Activated CD4-positive, alpha-beta memory T cell treated with anti-CD3 and anti-CD28 coated beads for 36 hours (primary cell): ENCODE measurements around the gene GTF2H4. TPM values are rescaled to one million over a fixed set of nuclear protein-coding genes. Genes with fewer than 3 reads are reported as not detected.

ENCODE experiments used
- CTCF ChIA-PET: fragments of 350-600 bp; sonication (Branson Sonifier 250); formaldehyde crosslinking; loops from one replicate; lab custom pipeline; 2021; ENCODE audit warnings: antibody characterized with exemption, inconsistent platforms; lab: Charles Lee
- POLR2A ChIA-PET: fragments of 350-600 bp; sonication (Branson Sonifier 250); formaldehyde crosslinking; loops from one replicate; lab custom pipeline; 2021; ENCODE audit warnings: antibody characterized with exemption; lab: Charles Lee
- DNase-seq: peaks from one replicate; pipeline ENCODE4 v3.0.0-alpha.2; 2020
- H3K27ac Mint-ChIP-seq: one replicate; pipeline ENCODE4 v1.8.0; 2021; ENCODE audit warnings: mixed read lengths
- H3K27me3 Mint-ChIP-seq: one replicate; pipeline ENCODE4 v1.8.0; 2021; ENCODE audit warnings: mixed read lengths
- H3K36me3 Mint-ChIP-seq: one replicate; pipeline ENCODE4 v1.8.0; 2021; ENCODE audit warnings: mixed read lengths
- H3K4me1 Mint-ChIP-seq: one replicate; pipeline ENCODE4 v1.8.0; 2021; ENCODE audit warnings: low read depth, mixed read lengths
- H3K4me3 Mint-ChIP-seq: one replicate; pipeline ENCODE4 v1.8.0; 2021; ENCODE audit warnings: mild to moderate bottlenecking, mixed read lengths
- H3K9me3 Mint-ChIP-seq: one replicate; pipeline ENCODE4 v1.8.0; 2021; ENCODE audit warnings: mixed read lengths
- intact Hi-C: fragments of 100-400 bp; cut with micrococcal nuclease; formaldehyde crosslinking; loops from one replicate; pipeline ENCODE4 v1.15.1; 2023
- total RNA-seq, 2 experiments: library from RNA; stranded (reverse); gene quantifications; one replicate each; pipeline ENCODE4 v1.2.3, GENCODE V29; 2021

Gene GTF2H4
- total RNA-seq, 2 experiments from 2014 or later: 35.2 to 39.2 TPM

GRCh38 chr6:30890646-30891449 lies 17.2 kb upstream of the GTF2H4 start:
- no peak overlapping the region for H3K4me3 Mint-ChIP-seq
- intact Hi-C loops: no loop called here
- no peak overlapping the region for H3K27ac Mint-ChIP-seq
- no peaks in the 10 kb centered on the region for H3K27me3 Mint-ChIP-seq
- H3K4me1 Mint-ChIP-seq: peaks cover 6% of the 10 kb centered on the region
- H3K9me3 Mint-ChIP-seq: no peaks in the 10 kb centered on the region
- ChIA-PET POLR2A (no interaction called here), CTCF (interaction anchor here (1.7 kb wide), 1 partner anchor 12 kb away, joined by 4 read pairs; no protein-coding TSS in a partner anchor)
- DNase-seq: no peak
- H3K36me3 Mint-ChIP-seq: no peaks in the 10 kb centered on the region

- POLR2A ChIA-PET: no interaction called here
- no peak for DNase-seq
- no peak overlapping the region for H3K27ac Mint-ChIP-seq
- CTCF ChIA-PET: interaction anchor here (1.7 kb wide), 1 partner anchor 13 kb away, joined by 4 read pairs; no protein-coding TSS in a partner anchor
- intact Hi-C loops: no loop called here
- H3K36me3 Mint-ChIP-seq: no peaks in the 10 kb centered on the region
- H3K4me1 Mint-ChIP-seq: peaks cover 2% of the 10 kb centered on the region
- no peaks in the 10 kb centered on the region for H3K27me3 Mint-ChIP-seq
- H3K4me3 Mint-ChIP-seq: no peak overlapping the region
- H3K9me3 Mint-ChIP-seq: no peaks in the 10 kb centered on the region
These were observed 16.6 kb upstream of the GTF2H4 start for GRCh38 chr6:30891450-30891723.

- no peak for DNase-seq
- no peak overlapping the region for H3K4me3 Mint-ChIP-seq
- H3K9me3 Mint-ChIP-seq: no peaks in the 10 kb centered on the region
- ChIA-PET CTCF (interaction anchor here (1.7 kb wide), 1 partner anchor 13 kb away, joined by 4 read pairs; no protein-coding TSS in a partner anchor), POLR2A (no interaction called here)
- H3K27me3 Mint-ChIP-seq: no peaks in the 10 kb centered on the region
- intact Hi-C loops: no loop called here
- H3K36me3 Mint-ChIP-seq: no peaks in the 10 kb centered on the region
- no peaks in the 10 kb centered on the region for H3K4me1 Mint-ChIP-seq
- H3K27ac Mint-ChIP-seq: no peak overlapping the region
These were observed 16.0 kb upstream of the GTF2H4 start for GRCh38 chr6:30891816-30892538.

DNA sequence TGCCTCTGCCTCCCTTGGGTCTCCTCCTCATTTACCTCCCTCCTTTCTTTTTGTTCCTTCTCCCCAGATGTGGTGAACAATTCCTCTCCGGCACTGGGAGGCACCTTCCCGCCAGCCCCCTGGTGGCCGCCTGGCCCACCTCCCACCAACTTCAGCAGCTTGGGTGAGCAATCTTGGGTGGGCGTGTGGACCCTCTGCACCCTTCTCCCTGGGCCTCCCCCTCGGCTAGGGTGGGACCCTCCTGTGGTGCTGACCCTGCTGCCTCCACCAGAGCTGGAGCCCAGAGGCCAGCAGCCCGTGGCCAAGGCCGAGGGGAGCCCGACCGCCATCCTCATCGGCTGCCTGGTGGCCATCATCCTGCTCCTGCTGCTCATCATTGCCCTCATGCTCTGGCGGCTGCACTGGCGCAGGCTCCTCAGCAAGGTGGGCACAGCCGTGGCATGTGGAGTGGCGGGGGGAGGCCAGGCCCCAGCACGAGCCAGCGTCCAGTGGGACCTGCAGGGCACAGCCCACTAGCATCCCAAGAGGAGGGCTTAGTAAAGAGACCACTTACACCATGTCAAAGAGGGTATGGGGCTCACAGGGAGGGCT lies 14.9 kb upstream of the GTF2H4 start:
- POLR2A ChIA-PET: no interaction called here
- H3K9me3 Mint-ChIP-seq: no peaks in the 10 kb centered on the region
- CTCF ChIA-PET: no interaction called here
- H3K27me3 Mint-ChIP-seq: no peaks in the 10 kb centered on the region
- H3K27ac Mint-ChIP-seq: no peak overlapping the region
- no peak for DNase-seq
- H3K4me3 Mint-ChIP-seq: no peak overlapping the region
- intact Hi-C loops: no loop called here
- no peaks in the 10 kb centered on the region for H3K36me3 Mint-ChIP-seq
- H3K4me1 Mint-ChIP-seq: no peaks in the 10 kb centered on the region

GRCh38 chr6:30893666-30894065 lies 14.3 kb upstream of the GTF2H4 start:
- Mint-ChIP-seq H3K4me1 (no peaks in the 10 kb centered on the region), H3K9me3 (no peaks in the 10 kb centered on the region), H3K27me3 (no peaks in the 10 kb centered on the region), H3K4me3 (no peak overlapping the region), H3K36me3 (no peaks in the 10 kb centered on the region), H3K27ac (no peak overlapping the region)
- POLR2A ChIA-PET: no interaction called here
- intact Hi-C loops: no loop called here
- DNase-seq: no peak
- CTCF ChIA-PET: no interaction called here

- Mint-ChIP-seq H3K27ac (no peak overlapping the region), H3K36me3 (no peaks in the 10 kb centered on the region), H3K4me3 (no peak overlapping the region), H3K9me3 (no peaks in the 10 kb centered on the region), H3K4me1 (no peaks in the 10 kb centered on the region), H3K27me3 (no peaks in the 10 kb centered on the region)
- POLR2A ChIA-PET: no interaction called here
- no peak for DNase-seq
- CTCF ChIA-PET: interaction anchor here (0.6 kb wide), 1 partner anchor 66 kb away, joined by 3 read pairs; no protein-coding TSS in a partner anchor
- intact Hi-C loops: no loop called here
These were observed 13.6 kb upstream of the GTF2H4 start for GRCh38 chr6:30894381-30894780.

DNA sequence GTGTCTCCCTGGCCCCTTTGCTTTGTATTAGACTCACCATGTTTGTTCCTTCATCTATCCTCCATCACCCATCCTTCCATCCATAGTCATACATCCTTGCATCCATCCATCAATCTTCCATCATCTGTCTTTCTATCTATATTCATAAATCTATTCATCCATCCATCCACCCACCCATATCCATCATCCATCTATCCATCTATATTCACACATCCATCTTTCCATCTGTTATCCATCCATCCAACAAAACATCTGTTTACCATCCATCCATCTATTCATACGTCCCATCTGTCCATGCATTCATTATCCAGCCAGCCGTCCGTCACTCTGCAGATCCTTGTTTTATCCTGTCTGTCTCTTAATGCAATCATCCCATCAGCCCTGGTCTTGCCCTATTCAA lies 13.1 kb upstream of the GTF2H4 start:
- H3K27ac Mint-ChIP-seq: no peak overlapping the region
- intact Hi-C loops: no loop called here
- CTCF ChIA-PET: no interaction called here
- no peak overlapping the region for H3K4me3 Mint-ChIP-seq
- DNase-seq: no peak
- no peaks in the 10 kb centered on the region for H3K9me3 Mint-ChIP-seq
- H3K4me1 Mint-ChIP-seq: no peaks in the 10 kb centered on the region
- no peaks in the 10 kb centered on the region for H3K36me3 Mint-ChIP-seq
- H3K27me3 Mint-ChIP-seq: no peaks in the 10 kb centered on the region
- POLR2A ChIA-PET: no interaction called here

DNA sequence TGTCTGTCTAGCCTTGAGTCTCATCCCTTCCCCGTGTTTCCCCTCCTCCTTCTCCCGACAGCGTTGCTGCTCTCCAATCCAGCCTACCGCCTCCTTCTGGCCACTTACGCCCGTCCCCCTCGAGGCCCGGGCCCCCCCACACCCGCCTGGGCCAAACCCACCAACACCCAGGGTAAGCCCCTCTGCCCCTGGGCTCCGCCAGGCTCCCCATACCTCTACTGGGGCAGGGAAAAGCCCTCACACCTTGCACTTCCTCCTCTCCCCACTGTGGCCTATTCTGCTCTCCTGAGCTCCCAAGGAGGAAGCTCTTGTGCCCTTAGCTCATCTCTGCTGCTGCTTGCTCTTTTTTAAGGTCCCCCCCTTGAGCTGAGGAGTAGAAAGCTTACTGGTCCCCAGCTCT lies 12.7 kb upstream of the GTF2H4 start:
- no peak for DNase-seq
- no peak overlapping the region for H3K4me3 Mint-ChIP-seq
- no peaks in the 10 kb centered on the region for H3K9me3 Mint-ChIP-seq
- H3K36me3 Mint-ChIP-seq: no peaks in the 10 kb centered on the region
- H3K4me1 Mint-ChIP-seq: no peaks in the 10 kb centered on the region
- no peak overlapping the region for H3K27ac Mint-ChIP-seq
- no peaks in the 10 kb centered on the region for H3K27me3 Mint-ChIP-seq
- intact Hi-C loops: no loop called here
- CTCF ChIA-PET: interaction anchor here (1.1 kb wide), 1 partner anchor 18 kb away, joined by 4 read pairs; no protein-coding TSS in a partner anchor
- POLR2A ChIA-PET: interaction anchor here (1.1 kb wide), 1 partner anchor 66 kb away, joined by 3 read pairs; no protein-coding TSS in a partner anchor

- no peaks in the 10 kb centered on the region for H3K27me3 Mint-ChIP-seq
These were observed 11.5 kb upstream of the GTF2H4 start for GRCh38 chr6:30896541-30896940.

GRCh38 chr6:30897882-30898281 lies 10.1 kb upstream of the GTF2H4 start:
- CTCF ChIA-PET: interaction anchor here (1.1 kb wide), 1 partner anchor 189 kb away, joined by 3 read pairs; no protein-coding TSS in a partner anchor
- intact Hi-C loops: no loop called here

More at GRCh38 chr6:30896541-30896940, 11.5 kb upstream of the GTF2H4 start:
- Mint-ChIP-seq H3K4me3 (no peak overlapping the region), H3K9me3 (no peaks in the 10 kb centered on the region), H3K27ac (no peak overlapping the region), H3K4me1 (peaks cover 2% of the 10 kb centered on the region), H3K36me3 (no peaks in the 10 kb centered on the region)
- POLR2A ChIA-PET: interaction anchor here (1.1 kb wide), 1 partner anchor 67 kb away, joined by 3 read pairs; no protein-coding TSS in a partner anchor
- intact Hi-C loops: no loop called here
- CTCF ChIA-PET: interaction anchor here (1.1 kb wide), 1 partner anchor 19 kb away, joined by 4 read pairs; no protein-coding TSS in a partner anchor
- DNase-seq: no peak

DNA sequence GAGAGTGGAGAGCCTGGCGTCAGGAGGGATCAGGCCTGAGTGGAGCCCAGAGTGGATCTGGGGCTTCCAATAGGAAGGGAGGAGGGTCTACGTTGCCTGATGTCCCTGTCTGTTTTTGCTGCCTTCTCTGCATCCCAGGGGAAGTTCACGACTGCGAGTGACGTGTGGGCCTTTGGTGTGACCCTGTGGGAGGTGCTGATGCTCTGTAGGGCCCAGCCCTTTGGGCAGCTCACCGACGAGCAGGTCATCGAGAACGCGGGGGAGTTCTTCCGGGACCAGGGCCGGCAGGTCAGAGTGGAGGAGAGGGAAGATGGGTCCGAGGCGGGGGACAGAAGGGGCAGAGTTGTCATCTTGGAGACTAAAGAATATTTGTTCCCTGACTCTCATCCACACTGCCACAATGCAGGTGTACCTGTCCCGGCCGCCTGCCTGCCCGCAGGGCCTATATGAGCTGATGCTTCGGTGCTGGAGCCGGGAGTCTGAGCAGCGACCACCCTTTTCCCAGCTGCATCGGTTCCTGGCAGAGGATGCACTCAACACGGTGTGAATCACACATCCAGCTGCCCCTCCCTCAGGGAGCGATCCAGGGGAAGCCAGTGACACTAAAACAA lies 9.2 kb upstream of the GTF2H4 start:
- H3K4me3 Mint-ChIP-seq: no peak overlapping the region
- DNase-seq: no peak
- no peaks in the 10 kb centered on the region for H3K9me3 Mint-ChIP-seq
- H3K27me3 Mint-ChIP-seq: no peaks in the 10 kb centered on the region
- H3K27ac Mint-ChIP-seq: no peak overlapping the region
- H3K4me1 Mint-ChIP-seq: peaks cover 2% of the 10 kb centered on the region
- POLR2A ChIA-PET: no interaction called here
- H3K36me3 Mint-ChIP-seq: no peaks in the 10 kb centered on the region
- CTCF ChIA-PET: interaction anchor here (1.1 to 1.3 kb wide), 3 partner anchors 169 to 188 kb away, joined by 3 read pairs; no protein-coding TSS in a partner anchor
- intact Hi-C loops: no loop called here

More at GRCh38 chr6:30897882-30898281, 10.1 kb upstream of the GTF2H4 start:
- Mint-ChIP-seq H3K27ac (no peak overlapping the region), H3K4me1 (peaks cover 2% of the 10 kb centered on the region), H3K36me3 (no peaks in the 10 kb centered on the region), H3K27me3 (no peaks in the 10 kb centered on the region), H3K4me3 (no peak overlapping the region), H3K9me3 (no peaks in the 10 kb centered on the region)
- DNase-seq: no peak
- POLR2A ChIA-PET: no interaction called here
